ENCODE data around the gene NSMCE3.
"Not testable (repeated sequence)": the region's sequence is repeated elsewhere in the genome, so short reads cannot be mapped to it uniquely, and the experiment has no call there.

NSMCE3 gene

GRCh38 chr15:29268706-29269484 is 727 bp downstream of the NSMCE3 start:
- peak; percentile 40 for DNase-seq

- no peak for DNase-seq
Measured at GRCh38 chr15:29266052-29266582, 3.5 kb downstream of the NSMCE3 start.

- DNase-seq: no peak
Measured at GRCh38 chr15:29263289-29263688, 6.3 kb downstream of the NSMCE3 start.

- DNase-seq: no peak
Measured at GRCh38 chr15:29262738-29263137, 6.9 kb downstream of the NSMCE3 start.

DNA sequence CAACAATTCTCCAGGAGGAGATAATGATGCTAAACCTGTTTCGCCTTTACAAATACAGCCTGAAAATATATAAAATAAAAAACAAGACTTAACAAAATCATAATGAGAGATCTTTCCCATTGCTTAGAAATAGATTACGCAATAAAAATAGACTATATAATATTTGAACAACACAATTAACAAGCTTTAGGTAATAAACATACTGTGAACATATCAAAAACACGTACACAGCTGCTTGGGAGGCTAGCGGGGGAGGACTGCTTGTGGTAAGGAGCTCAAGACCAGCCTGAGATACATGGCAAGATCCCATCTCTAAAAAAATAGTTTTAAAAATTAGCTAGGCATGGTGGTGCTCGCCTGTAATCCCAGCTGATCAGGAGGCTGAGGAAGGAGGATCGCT is 8.7 kb downstream of the NSMCE3 start:
- DNase-seq: no peak

GRCh38 chr15:29259233-29259632 is 10.4 kb downstream of the NSMCE3 start:
- no peak for DNase-seq

DNA sequence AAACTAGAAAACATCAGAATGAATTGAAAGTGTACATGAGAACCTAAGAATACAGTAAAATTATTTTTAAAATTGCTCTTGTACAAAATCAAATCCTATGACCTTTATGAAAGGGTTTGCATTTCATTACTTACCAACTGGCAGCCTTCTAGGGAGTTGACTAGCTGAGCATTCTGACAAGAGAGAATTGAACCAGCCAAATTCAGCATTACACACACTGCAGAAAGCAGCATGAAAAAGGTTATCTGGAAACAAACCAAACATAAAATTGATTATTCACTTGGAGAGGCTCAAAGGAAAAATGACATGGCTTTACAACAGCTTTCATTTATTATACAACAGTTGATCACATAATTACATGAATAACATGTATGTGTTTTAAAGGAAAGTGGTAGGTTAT is 17.4 kb downstream of the NSMCE3 start:
- DNase-seq: no peak

- no peak for DNase-seq
Measured at GRCh38 chr15:29244544-29244943, 25.1 kb downstream of the NSMCE3 start.

GRCh38 chr15:29244123-29244522 is 25.5 kb downstream of the NSMCE3 start:
- DNase-seq: no peak

DNA sequence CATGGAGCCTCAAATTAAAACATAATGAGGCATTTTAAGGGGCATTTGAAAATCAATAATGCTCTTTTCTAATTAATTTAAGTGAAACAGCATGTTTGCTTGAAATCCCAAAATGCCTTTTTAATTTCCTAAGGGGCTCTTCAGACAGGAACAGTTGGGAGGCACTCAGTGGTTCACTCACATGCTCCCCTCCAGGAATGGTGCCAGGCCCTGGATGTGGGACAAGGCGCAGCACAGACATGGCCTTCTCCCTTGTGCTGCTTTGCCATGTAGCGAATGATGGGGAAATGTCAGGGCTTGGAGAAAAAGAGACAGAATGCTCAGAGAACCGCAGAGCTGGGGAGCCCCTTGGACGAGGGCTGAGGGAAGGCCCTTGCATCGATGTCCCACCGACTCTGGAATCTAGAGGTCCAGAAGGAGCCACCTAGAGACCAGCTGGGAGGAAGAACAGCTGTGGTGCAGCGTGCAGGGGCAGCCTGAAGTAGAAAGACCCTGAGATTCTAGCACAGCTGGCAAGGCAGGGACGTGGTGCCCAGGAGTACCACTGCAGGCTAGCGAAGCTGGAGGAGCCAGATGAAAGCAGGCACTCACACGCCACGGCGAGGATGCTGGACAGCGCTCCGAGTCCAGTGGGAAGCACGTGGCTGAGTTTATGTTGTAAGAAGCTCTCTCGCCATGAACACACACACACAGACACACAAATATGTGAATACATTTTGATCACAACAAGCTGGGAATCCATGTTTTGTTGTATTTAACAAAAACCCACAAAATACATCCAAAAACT is 27.0 kb downstream of the NSMCE3 start:
- DNase-seq: no peak

GRCh38 chr15:29241207-29241606 is 28.4 kb downstream of the NSMCE3 start:
- DNase-seq: no peak

DNA sequence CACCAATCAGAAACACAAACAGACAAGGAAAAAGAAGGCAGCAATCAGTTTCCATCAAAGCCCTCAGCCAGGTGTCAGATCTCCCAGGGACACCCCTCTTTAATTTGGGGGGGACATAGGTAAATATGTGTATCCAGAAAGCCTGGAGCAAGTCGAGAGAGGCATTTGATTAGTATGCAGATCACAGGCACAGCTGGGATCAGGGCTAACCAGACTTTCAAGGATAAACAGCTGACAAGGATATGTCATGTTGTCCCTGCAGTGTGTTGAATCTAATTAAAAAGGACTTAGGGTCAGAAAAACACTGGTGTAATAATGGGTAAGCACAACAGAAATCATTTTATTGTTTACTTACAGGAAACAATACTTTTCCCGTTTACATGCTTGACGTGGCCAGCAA is 30.2 kb downstream of the NSMCE3 start:
- no peak for DNase-seq

DNA sequence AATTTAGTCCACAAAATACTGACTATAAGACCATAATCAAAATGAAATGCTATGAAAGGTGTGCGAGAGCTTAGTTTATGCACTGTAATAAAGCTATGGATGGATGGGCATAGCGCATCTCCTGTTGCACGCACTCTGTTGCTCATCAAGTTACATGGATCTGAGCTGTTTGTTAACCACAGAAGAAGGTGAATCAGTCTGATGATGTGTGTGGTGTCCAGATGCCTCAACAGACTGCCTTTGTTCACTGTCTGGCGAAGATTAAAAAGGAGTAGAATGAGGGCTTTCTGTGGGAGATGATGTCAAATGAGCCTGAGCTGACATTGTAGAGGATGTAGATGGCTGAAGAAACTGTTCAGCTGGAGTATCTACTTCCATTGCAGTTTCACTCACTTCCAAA is 36.1 kb downstream of the NSMCE3 start:
- no peak for DNase-seq

DNA sequence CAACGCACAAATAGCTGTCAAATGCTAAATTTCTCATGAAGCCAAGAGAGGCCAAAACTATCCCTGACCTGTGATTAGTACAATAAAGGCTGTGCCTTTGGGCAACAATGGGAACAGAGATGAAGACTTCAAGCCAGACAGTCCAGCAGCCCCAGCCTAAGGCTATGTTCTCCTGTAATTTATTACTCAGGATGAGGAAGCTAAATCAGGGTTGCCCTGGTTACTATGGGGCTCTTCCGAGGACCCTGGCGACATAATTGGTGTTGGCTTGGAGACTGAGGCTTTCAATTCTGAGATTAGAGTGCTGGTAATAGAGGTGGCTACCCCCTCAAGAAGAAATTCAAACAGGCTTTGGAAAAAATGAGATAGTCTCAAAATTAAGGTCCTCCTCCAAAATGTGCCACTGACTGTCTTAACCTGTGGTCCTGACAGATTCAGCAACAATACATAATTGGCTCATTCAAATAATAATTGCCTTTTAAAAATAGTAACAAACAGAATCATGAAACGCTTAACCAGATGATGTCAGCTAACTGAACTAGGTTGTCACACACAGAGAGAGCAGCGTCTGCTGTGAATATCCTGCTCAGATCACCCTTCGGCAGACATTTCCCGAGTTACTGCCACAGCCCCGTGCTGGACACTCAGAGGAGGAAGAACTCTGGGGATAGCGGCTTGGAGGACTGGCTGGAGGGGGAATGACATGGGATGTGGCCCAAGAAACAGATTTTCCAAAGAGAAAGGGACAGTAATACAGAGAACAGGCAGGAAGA is 43.0 kb downstream of the NSMCE3 start:
- DNase-seq: no peak

DNA sequence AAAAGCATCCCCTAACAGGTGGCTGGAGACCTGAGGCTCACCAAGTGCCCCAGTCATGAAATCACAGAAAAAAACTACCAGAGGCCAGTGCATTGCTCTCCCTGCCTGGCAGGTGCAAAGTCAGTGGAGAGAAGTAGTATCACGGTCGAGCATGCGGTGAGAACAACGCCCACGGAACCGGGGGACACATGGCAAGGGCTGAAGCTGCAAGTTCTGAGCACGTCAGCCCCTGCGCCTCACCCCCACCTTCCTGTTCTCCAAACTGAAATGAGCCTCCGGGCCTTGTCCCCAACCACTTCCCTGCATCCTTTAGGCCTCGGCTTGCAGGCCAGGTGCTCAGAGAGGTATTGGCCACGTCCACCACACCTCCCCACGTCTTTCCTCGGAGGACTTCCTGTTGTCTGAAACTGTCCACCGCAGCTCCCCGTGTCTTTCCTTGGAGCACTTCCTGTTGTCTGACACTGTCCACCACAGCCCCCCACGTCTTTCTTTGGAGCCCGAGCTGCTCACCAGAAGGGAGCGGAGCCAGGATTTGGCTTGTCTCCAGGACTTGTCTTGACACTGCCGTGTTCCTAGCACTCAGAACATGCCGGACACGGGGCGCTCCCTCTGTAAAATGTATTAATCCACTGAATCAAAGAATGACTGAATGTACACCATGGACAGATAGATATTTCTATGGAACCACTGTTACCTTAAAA is 43.9 kb downstream of the NSMCE3 start:
- no peak for DNase-seq

GRCh38 chr15:29224987-29225363 is 44.6 kb downstream of the NSMCE3 start:
- not testable (repeated sequence) for DNase-seq

GRCh38 chr15:29224235-29224986 is 45.2 kb downstream of the NSMCE3 start:
- DNase-seq: not testable (repeated sequence)

DNA sequence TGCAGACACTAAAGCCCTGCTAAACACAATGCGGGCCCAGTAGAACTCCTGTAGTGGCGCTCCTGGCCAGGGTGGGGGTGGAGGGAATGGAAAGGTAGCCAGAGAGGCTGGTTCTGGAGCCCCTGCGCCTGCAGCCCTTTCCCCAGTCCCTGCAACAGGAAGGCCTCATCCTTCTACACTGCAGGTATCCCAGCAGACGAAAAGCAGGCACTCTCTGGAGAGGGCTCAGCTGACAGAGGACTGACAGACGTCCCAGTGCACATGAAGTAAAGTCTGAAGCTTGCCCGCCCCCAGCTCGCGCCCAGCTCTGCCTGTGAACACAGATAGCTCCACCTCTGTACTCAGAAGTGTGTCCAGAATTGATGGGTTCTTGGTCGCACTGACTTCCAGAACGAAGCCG is 46.0 kb downstream of the NSMCE3 start:
- no peak for DNase-seq

DNA sequence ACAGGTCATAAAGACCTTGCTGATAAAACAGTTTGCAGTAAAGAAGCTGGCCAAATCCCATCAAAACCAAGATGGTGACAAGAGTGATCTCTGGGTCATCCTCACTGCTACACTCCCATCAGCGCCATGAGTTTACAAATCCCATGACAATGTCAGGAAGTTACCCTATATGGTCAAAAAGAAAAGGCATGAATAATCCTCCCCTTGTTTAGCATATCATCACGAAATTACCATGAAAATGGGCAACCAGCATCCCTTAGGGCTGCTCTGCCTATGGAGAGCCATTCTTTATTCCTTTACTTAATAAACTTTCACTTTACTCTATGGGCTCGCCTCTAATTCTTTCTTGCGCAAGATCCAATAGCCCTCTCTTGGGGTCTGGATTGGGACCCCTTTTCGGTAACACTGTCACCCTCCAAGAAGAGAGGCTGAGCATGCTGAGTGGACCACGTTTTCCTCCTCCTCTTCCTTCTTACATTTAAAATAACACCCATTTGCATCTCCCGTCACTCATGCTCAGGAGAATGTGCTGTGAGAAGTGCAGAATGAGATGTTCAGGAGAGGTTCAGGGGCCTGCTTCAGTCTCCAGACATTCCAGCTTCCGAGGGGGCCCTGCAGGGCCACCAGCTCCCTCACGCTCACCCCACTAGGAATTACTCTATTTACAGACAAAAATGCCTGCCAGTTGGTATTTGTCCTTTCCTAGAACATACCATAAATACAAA is 47.3 kb downstream of the NSMCE3 start:
- DNase-seq: no peak

GRCh38 chr15:29220852-29221251 is 48.8 kb downstream of the NSMCE3 start:
- DNase-seq: no peak

DNA sequence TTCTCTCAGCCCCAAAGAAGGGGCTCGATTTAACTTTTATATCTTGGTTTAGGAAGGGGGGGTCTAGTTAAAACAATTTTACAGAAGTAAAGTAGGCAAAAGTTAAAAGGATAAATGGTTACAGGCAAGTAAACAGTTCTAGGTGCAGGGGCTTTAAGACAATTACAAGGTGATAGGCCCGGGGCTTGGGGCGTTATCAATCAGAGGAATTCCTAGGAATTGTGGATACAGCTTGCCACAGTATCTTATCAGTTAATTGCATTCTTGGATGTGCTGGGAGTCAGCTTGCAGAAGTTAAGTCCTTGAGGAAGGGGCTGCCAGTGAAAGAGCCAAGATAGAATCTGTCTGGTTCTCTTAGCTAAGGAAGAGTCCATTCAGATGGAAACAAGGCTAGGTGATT is 52.7 kb downstream of the NSMCE3 start:
- no peak for DNase-seq

Measured in stimulated activated CD4-positive, alpha-beta T cell treated with anti-CD3 and anti-CD28 coated beads, Interleukin-4, amount 100 ng/mL, for 24 hours (primary cell).